GM12878 (cell line): ENCODE data around the gene DNAAF3. TPM values are rescaled to one million over a fixed set of nuclear protein-coding genes. Genes with fewer than 3 reads are reported as not detected.

Experiments
- ATAC-seq: fragments of 200-7000 bp; cut with Tn5 transposase; 3 replicates; pipeline ENCODE4 v1.9.1; 2020; ENCODE audit warnings: mild to moderate bottlenecking, moderate library complexity
- BruUV-seq: library from RNA; stranded (reverse); fragments of 400-500 nt; replicated peaks from 2 replicates; lab custom pipeline; 2021; lab: Mats Ljungman, UMichigan
- CTCF ChIA-PET: fragments of 300-600 bp; sonication (Branson Sonifier 250); formaldehyde crosslinking; extraction: SDS; loops from one replicate; lab custom pipeline; 2021; ENCODE audit warnings: inconsistent platforms; lab: Yijun Ruan, JAX
- POLR2A ChIA-PET: fragments of 350-600 bp; formaldehyde crosslinking; extraction: SDS; loops from one replicate; lab custom pipeline; 2021; ENCODE audit warnings: inconsistent platforms; lab: Charles Lee
- RAD21 ChIA-PET: fragments of 300-600 bp; sonication (Branson Sonifier 250); formaldehyde crosslinking; loops from one replicate; lab custom pipeline; 2023; ENCODE audit warnings: antibody characterized with exemption; ENCODE audit not compliant: unreplicated experiment; lab: Charles Lee
- SMC1A ChIA-PET: fragments of 300-600 bp; sonication (Branson Sonifier 250); formaldehyde crosslinking; loops from one replicate; lab custom pipeline; 2023; ENCODE audit not compliant: unreplicated experiment, uncharacterized antibody; lab: Charles Lee
- DNase-seq: peaks from one replicate; pipeline ENCODE4 v3.0.0-alpha.2; 2011; ENCODE audit warnings: low read depth, low spot score
- FAIRE-seq: peaks from 3 replicates; lab custom pipeline; 2011; peaks lifted over from hg19 to GRCh38; lab: Jason Lieb, UNC
- H2AFZ ChIP-seq: 2 replicates; pipeline ENCODE4 v1.6.0; 2011; ENCODE audit warnings: low read depth, low read length, control low read depth; ENCODE audit not compliant: control insufficient read depth
- H3K27ac ChIP-seq: 2 replicates; pipeline ENCODE4 v1.5.1; 2011; ENCODE audit warnings: control low read depth; ENCODE audit not compliant: control insufficient read depth, insufficient read depth
- H3K27me3 ChIP-seq, 2 experiments: replicated peaks in 1 of 2; 2 replicates each; pipeline versions ENCODE4 v1.6.0 to v1.6.1; 2011; ENCODE audit warnings: low read length in 1 of 2; ENCODE audit not compliant: control insufficient read depth in 2 of 2, insufficient read depth in 2 of 2
- H3K36me3 ChIP-seq, 2 experiments: 2 replicates each; pipeline ENCODE4 v1.5.1; 2011; ENCODE audit warnings: low read length in 1 of 2; ENCODE audit not compliant: control insufficient read depth in 2 of 2, insufficient read depth in 2 of 2
- H3K4me1 ChIP-seq: 2 replicates; pipeline ENCODE4 v1.6.1; 2011; ENCODE audit warnings: mild to moderate bottlenecking, low read length, moderate library complexity, mixed read lengths; ENCODE audit not compliant: control insufficient read depth, insufficient read depth
- H3K4me2 ChIP-seq: 2 replicates; pipeline ENCODE4 v1.6.0; 2011; ENCODE audit warnings: control low read depth; ENCODE audit not compliant: control insufficient read depth, insufficient read depth
- H3K4me3 ChIP-seq: fragments of 200-600 bp; sonication (generic); 2 replicates; pipeline ENCODE4 v1.5.1; 2016
- H3K79me2 ChIP-seq: 2 replicates; pipeline ENCODE4 v1.6.0; 2011; ENCODE audit warnings: low read length; ENCODE audit not compliant: control insufficient read depth, insufficient read depth
- H3K9ac ChIP-seq: 2 replicates; pipeline ENCODE4 v1.8.0; 2011; ENCODE audit warnings: low read length, control low read depth, mixed read lengths; ENCODE audit not compliant: control insufficient read depth, insufficient read depth
- H3K9me3 ChIP-seq: replicated peaks from 3 replicates; pipeline ENCODE4 v1.5.1; 2011; ENCODE audit warnings: mild to moderate bottlenecking, low read length; ENCODE audit not compliant: control insufficient read depth, insufficient read depth
- H4K20me1 ChIP-seq: 2 replicates; pipeline ENCODE4 v1.6.0; 2011; ENCODE audit not compliant: control insufficient read depth, insufficient read depth
- HDGF ChIP-seq: fragments of 450-650 bp; IDR thresholded peaks from 2 replicates; pipeline ENCODE4 v1.6.1; 2016; ENCODE audit warnings: antibody characterized with exemption
- JUNB ChIP-seq: IDR thresholded peaks from 2 replicates; pipeline ENCODE4 v1.6.1; 2016; ENCODE audit warnings: antibody characterized with exemption, mild to moderate bottlenecking
- PAX5 ChIP-seq: IDR thresholded peaks from 2 replicates; pipeline ENCODE4 v1.6.1; 2011; ENCODE audit warnings: low read depth, low read length, borderline replicate concordance
- RFX5 ChIP-seq: IDR thresholded peaks from 2 replicates; pipeline ENCODE4 v1.6.1; 2011; ENCODE audit warnings: low read depth, low read length, improper control_type of control experiment
- SIN3A ChIP-seq: IDR thresholded peaks from 2 replicates; pipeline ENCODE4 v1.6.1; 2012; ENCODE audit warnings: low read depth, low read length, improper control_type of control experiment
- WGBS: methylation state at CpG from one replicate; pipeline ENCODE4 v1.1.6; 2016; ENCODE audit warnings: low lambda C conversion rate; ENCODE audit not compliant: insufficient replicate concordance, insufficient coverage; ENCODE audit errors: missing lambda C conversion rate; 5-methylcytosine and 5-hydroxymethylcytosine counted together
- in situ Hi-C: fragments of 300-500 bp; cut with MboI; formaldehyde crosslinking; loops from 9 replicates; pipeline ENCODE4 v1.14.3; 2018; ENCODE audit warnings: mixed read lengths
- intact Hi-C: fragments of 100-400 bp; cut with micrococcal nuclease; formaldehyde crosslinking; loops from one replicate; pipeline ENCODE4 v1.14.2; 2022; ENCODE audit not compliant: unreplicated experiment
- polyA plus RNA-seq, 11 experiments: library from polyadenylated mRNA; depleted of rRNA in 4 of 11; unstranded in 6 of 11; stranded (reverse) in 5 of 11; fragments of >200 nt; fragmentation: Nextera tagmentation in 4 of 11; fragmentation: Illumina TruSeq in 1 of 11; extraction: Ambion mirVana in 4 of 11; extraction: Trizol in 1 of 11; gene quantifications; 1 replicate in 1 of 11; 2 replicates in 10 of 11; pipeline versions ENCODE4 v1.2.1 to v1.2.3, GENCODE V29; 2011 to 2016; ENCODE audit warnings: inconsistent platforms in 2 of 11, missing spikeins in 2 of 11, low read depth in 1 of 11
- total RNA-seq, 4 experiments: library from RNA; depleted of rRNA in 3 of 4; stranded (reverse); fragments of >200 nt in 3 of 4; fragmentation: Illumina TruSeq in 1 of 4; extraction: Trizol in 1 of 4; gene quantifications; 2 replicates each; pipeline versions ENCODE4 v1.2.1 to v1.2.3, GENCODE V29; 2013 to 2021
- TF ChIP-seq, protein P1 (sequence below): fragments of 450-650 bp; formaldehyde crosslinking; IDR thresholded peaks from 2 replicates; pipeline ENCODE4 v1.4.0; 2020; ENCODE audit warnings: mild to moderate bottlenecking, moderate library complexity
- TF ChIP-seq, protein P2 (sequence below): IDR thresholded peaks from 2 replicates; pipeline ENCODE4 v1.6.1; 2011; ENCODE audit warnings: mild to moderate bottlenecking, low read depth, low read length, moderate library complexity; ENCODE audit not compliant: insufficient replicate concordance
- TF ChIP-seq, protein P3 (sequence below): fragments of 450-650 bp; formaldehyde crosslinking; IDR thresholded peaks from 2 replicates; pipeline ENCODE4 v1.5.0; 2022; ENCODE audit warnings: mild to moderate bottlenecking, missing genetic modification characterization

Gene DNAAF3
- total and polyA plus RNA-seq, 10 of the 15 experiments (the other 5 are each of a cell fraction or from before 2014, with no cell fraction given) = not detected

- DNase-seq (no peak), ATAC-seq (no peak), FAIRE-seq (no peak)
- no peak overlapping the region for H2AFZ ChIP-seq
- TF ChIP-seq PAX5 = no peak
- no peak for TF ChIP-seq HDGF
- POLR2A ChIA-PET = interaction anchor here (0.7 kb wide), 1 partner anchor 82 kb away, joined by 4 read pairs; the partner anchor contains the start of gene RDH13
- CTCF ChIA-PET = no interaction called here
- in situ Hi-C loops = no loop called here
- H3K36me3 ChIP-seq = no peaks in the 10 kb centered on the region
- H3K9me3 ChIP-seq = no peaks in the 10 kb centered on the region
- no peak overlapping the region for H3K27ac ChIP-seq
- no peaks in the 10 kb centered on the region for H3K4me1 ChIP-seq
- H3K4me3 ChIP-seq = no peak overlapping the region
- H4K20me1 ChIP-seq = no peaks in the 10 kb centered on the region
- 0% methylated on average over 2 of the region's 3 CpGs for WGBS
- H3K79me2 ChIP-seq = no peaks in the 10 kb centered on the region
- H3K27me3 ChIP-seq = no peaks in the 10 kb centered on the region; a peak in 2 of 4 replicates
- no TSS peak for BruUV-seq
- SMC1A ChIA-PET = no interaction called here
- H3K9ac ChIP-seq = no peak overlapping the region
- RAD21 ChIA-PET = interaction anchor here (0.6 to 1.3 kb wide), 2 partner anchors 15 to 487 kb away, joined by 3 read pairs; no protein-coding TSS in a partner anchor
- intact Hi-C loops = no loop called here
- no peak overlapping the region for H3K4me2 ChIP-seq
Measured at GRCh38 chr19:55145232-55145631, 21.2 kb downstream of the DNAAF3 start.

GRCh38 chr19:55141696-55142095, 24.7 kb downstream of the DNAAF3 start:
- CTCF ChIA-PET = interaction anchor here (0.5 to 2.3 kb wide), 16 partner anchors 10 to 490 kb away, joined by 3 to 23 read pairs (median 4); partner anchors contain the start of gene ZNF784
- ATAC-seq (no peak), DNase-seq (no peak), FAIRE-seq (no peak)
- SMC1A ChIA-PET = interaction anchor here (0.8 to 1.1 kb wide), 2 partner anchors 19 to 242 kb away, joined by 3 to 4 read pairs; partner anchors contain the start of gene TMEM238
- Histone ChIP-seq H3K27ac (no peak overlapping the region), H4K20me1 (no peaks in the 10 kb centered on the region), H2AFZ (no peak overlapping the region), H3K4me1 (no peaks in the 10 kb centered on the region), H3K4me3 (no peak overlapping the region), H3K9me3 (no peaks in the 10 kb centered on the region), H3K27me3 (no peaks in the 10 kb centered on the region; a peak in 2 of 4 replicates), H3K9ac (no peak overlapping the region), H3K4me2 (no peak overlapping the region), H3K79me2 (no peaks in the 10 kb centered on the region), H3K36me3 (no peaks in the 10 kb centered on the region)
- intact Hi-C loops = loop anchor here (1.0 to 2.0 kb wide), 2 partner anchors 277 to 361 kb away; no protein-coding TSS in a partner anchor
- BruUV-seq = no TSS peak
- WGBS = 31% methylated on average over 21 of the region's 21 CpGs
- in situ Hi-C loops = loop anchor here (5.0 kb wide), 2 partner anchors 276 to 486 kb away; no protein-coding TSS in a partner anchor
- POLR2A ChIA-PET = no interaction called here
- RAD21 ChIA-PET = interaction anchor here (0.8 to 1.5 kb wide), 10 partner anchors 16 to 491 kb away, joined by 3 to 25 read pairs (median 4); partner anchors contain the start of genes HSPBP1, ISOC2 and TNNI3
- TF ChIP-seq JUNB (no peak), SIN3A (no peak), RFX5 (no peak)
- TF ChIP-seq, protein P1, sequence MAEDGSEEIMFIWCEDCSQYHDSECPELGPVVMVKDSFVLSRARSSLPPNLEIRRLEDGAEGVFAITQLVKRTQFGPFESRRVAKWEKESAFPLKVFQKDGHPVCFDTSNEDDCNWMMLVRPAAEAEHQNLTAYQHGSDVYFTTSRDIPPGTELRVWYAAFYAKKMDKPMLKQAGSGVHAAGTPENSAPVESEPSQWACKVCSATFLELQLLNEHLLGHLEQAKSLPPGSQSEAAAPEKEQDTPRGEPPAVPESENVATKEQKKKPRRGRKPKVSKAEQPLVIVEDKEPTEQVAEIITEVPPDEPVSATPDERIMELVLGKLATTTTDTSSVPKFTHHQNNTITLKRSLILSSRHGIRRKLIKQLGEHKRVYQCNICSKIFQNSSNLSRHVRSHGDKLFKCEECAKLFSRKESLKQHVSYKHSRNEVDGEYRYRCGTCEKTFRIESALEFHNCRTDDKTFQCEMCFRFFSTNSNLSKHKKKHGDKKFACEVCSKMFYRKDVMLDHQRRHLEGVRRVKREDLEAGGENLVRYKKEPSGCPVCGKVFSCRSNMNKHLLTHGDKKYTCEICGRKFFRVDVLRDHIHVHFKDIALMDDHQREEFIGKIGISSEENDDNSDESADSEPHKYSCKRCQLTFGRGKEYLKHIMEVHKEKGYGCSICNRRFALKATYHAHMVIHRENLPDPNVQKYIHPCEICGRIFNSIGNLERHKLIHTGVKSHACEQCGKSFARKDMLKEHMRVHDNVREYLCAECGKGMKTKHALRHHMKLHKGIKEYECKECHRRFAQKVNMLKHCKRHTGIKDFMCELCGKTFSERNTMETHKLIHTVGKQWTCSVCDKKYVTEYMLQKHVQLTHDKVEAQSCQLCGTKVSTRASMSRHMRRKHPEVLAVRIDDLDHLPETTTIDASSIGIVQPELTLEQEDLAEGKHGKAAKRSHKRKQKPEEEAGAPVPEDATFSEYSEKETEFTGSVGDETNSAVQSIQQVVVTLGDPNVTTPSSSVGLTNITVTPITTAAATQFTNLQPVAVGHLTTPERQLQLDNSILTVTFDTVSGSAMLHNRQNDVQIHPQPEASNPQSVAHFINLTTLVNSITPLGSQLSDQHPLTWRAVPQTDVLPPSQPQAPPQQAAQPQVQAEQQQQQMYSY (CRISPR knock-in tag) = no peak
- TF ChIP-seq, protein P2, sequence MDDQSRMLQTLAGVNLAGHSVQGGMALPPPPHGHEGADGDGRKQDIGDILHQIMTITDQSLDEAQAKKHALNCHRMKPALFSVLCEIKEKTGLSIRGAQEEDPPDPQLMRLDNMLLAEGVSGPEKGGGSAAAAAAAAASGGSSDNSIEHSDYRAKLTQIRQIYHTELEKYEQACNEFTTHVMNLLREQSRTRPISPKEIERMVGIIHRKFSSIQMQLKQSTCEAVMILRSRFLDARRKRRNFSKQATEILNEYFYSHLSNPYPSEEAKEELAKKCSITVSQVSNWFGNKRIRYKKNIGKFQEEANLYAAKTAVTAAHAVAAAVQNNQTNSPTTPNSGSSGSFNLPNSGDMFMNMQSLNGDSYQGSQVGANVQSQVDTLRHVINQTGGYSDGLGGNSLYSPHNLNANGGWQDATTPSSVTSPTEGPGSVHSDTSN = no peak
- TF ChIP-seq, protein P3, sequence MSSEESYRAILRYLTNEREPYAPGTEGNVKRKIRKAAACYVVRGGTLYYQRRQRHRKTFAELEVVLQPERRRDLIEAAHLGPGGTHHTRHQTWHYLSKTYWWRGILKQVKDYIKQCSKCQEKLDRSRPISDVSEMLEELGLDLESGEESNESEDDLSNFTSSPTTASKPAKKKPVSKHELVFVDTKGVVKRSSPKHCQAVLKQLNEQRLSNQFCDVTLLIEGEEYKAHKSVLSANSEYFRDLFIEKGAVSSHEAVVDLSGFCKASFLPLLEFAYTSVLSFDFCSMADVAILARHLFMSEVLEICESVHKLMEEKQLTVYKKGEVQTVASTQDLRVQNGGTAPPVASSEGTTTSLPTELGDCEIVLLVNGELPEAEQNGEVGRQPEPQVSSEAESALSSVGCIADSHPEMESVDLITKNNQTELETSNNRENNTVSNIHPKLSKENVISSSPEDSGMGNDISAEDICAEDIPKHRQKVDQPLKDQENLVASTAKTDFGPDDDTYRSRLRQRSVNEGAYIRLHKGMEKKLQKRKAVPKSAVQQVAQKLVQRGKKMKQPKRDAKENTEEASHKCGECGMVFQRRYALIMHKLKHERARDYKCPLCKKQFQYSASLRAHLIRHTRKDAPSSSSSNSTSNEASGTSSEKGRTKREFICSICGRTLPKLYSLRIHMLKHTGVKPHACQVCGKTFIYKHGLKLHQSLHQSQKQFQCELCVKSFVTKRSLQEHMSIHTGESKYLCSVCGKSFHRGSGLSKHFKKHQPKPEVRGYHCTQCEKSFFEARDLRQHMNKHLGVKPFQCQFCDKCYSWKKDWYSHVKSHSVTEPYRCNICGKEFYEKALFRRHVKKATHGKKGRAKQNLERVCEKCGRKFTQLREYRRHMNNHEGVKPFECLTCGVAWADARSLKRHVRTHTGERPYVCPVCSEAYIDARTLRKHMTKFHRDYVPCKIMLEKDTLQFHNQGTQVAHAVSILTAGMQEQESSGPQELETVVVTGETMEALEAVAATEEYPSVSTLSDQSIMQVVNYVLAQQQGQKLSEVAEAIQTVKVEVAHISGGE (CRISPR knock-in tag) = no peak
